Gastroesophageal sphincter (tissue), 4 donors: ENCODE results near the gene MASP2. TPM values are rescaled to one million over a fixed set of nuclear protein-coding genes. Genes with fewer than 3 reads are reported as not detected.

ENCODE experiments used
- ATAC-seq: fragments of 150-250 bp; one replicate; pipeline ENCODE4 v1.9.1; 2016; ENCODE audit warnings: mild to moderate bottlenecking, moderate library complexity
- H3K27ac ChIP-seq, 4 donors: fragments of 200-600 bp; sonication (generic) in 3 of 4; 1 replicate in 3 of 4; 2 replicates in 1 of 4; pipeline ENCODE4 v1.5.1; 2016 to 2019
- H3K27me3 ChIP-seq: fragments of 200-600 bp; sonication (generic); one replicate; pipeline ENCODE4 v1.5.1; 2019
- H3K36me3 ChIP-seq, 2 donors: fragments of 200-600 bp; sonication (generic); one replicate each; pipeline ENCODE4 v1.5.1; 2019; ENCODE audit warnings: control low read depth in 1 of 2
- H3K4me1 ChIP-seq, 3 donors: fragments of 200-600 bp; sonication (generic); 1 replicate in 2 of 3; 2 replicates in 1 of 3; pipeline ENCODE4 v1.5.1; 2016 to 2019; ENCODE audit warnings: control low read depth in 2 of 3
- H3K4me3 ChIP-seq, 2 donors: fragments of 200-600 bp; sonication (generic); one replicate each; pipeline ENCODE4 v1.5.1; 2019; ENCODE audit warnings: mild to moderate bottlenecking in 1 of 2, moderate library complexity in 1 of 2
- H3K9me3 ChIP-seq, 3 donors: fragments of 200-600 bp; sonication (generic); one replicate each; pipeline ENCODE4 v1.5.1; 2017 to 2019; ENCODE audit warnings: control low read depth in 2 of 3
- EP300 ChIP-seq: sonication (generic); formaldehyde crosslinking; IDR thresholded peaks from one replicate; pipeline ENCODE4 v1.6.1; 2017; ENCODE audit warnings: antibody characterized with exemption, mild to moderate bottlenecking
- POLR2A ChIP-seq, 2 donors: fragments of 450-650 bp; IDR thresholded peaks; one replicate each; pipeline ENCODE4 v1.6.1; 2017; ENCODE audit warnings: antibody characterized with exemption in 2 of 2, mild to moderate bottlenecking in 2 of 2, moderate library complexity in 1 of 2
- POLR2AphosphoS5 ChIP-seq: sonication (generic); formaldehyde crosslinking; IDR thresholded peaks from one replicate; pipeline ENCODE4 v1.6.1; 2017; ENCODE audit warnings: antibody characterized with exemption
- WGBS, 2 donors: methylation state at CpG; one replicate each; pipeline ENCODE4 v1.1.5; 2018; ENCODE audit warnings: low coverage in 1 of 2; 5-methylcytosine and 5-hydroxymethylcytosine counted together
- total RNA-seq, 4 donors: library from RNA; depleted of rRNA; stranded (reverse); fragments of >200 nt; gene quantifications; one replicate each; pipeline ENCODE4 v1.1.0, GENCODE V29; 2016
- TF ChIP-seq, protein P1 (sequence below), 4 experiments: fragments of 200-600 bp in 2 of 4; fragments of 450-650 bp in 2 of 4; sonication (generic) in 1 of 4; IDR thresholded peaks; one replicate each; pipeline ENCODE4 v1.5.1; 2017 to 2019; ENCODE audit warnings: antibody characterized with exemption in 4 of 4, mild to moderate bottlenecking in 2 of 4, moderate library complexity in 2 of 4

Gene MASP2
- total RNA-seq, 4 donors from 2014 or later, result 0.13 TPM; not detected in 3

DNA sequence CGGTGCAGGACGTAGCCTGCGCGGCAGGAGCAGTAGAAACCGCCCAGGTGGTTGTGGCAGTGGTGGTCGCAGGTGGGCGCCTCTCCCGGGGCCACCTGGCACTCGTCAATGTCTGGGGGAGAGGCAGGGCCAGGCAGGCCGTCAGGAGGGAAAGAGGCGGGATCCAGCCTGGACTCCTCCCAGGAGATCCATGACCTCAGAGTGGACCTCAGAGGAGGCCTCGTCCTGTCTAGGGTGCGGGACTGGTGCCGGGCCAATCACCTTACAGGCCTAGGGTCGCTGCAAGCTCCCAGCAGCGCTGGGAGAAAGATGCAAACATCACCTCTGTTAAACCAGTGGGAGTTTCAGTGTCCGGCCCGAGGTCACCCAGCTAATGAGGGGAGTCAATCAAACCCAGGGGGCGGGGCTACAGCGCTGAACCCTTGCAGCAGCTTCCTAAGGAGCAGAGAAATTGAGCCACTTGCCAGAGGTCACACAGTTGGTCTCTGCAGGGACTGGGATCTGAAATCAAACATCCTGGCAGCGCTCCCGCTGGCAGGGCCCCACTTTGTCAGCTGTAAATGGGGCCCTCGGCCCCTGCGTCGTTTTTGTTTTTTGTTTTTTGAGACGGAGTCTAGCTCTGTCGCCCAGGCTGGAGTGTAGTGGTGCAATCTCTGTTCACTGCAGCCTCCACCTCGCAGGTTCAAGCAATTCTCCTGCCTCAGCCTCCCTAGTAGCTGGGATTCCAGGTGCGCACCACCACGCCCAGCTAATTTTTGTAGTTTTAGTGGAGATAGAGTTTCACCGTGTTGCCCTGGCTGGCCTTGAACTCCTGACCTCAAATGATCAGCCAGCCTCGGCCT lies 1.4 kb downstream of the MASP2 start:
- TF ChIP-seq, protein P1, sequence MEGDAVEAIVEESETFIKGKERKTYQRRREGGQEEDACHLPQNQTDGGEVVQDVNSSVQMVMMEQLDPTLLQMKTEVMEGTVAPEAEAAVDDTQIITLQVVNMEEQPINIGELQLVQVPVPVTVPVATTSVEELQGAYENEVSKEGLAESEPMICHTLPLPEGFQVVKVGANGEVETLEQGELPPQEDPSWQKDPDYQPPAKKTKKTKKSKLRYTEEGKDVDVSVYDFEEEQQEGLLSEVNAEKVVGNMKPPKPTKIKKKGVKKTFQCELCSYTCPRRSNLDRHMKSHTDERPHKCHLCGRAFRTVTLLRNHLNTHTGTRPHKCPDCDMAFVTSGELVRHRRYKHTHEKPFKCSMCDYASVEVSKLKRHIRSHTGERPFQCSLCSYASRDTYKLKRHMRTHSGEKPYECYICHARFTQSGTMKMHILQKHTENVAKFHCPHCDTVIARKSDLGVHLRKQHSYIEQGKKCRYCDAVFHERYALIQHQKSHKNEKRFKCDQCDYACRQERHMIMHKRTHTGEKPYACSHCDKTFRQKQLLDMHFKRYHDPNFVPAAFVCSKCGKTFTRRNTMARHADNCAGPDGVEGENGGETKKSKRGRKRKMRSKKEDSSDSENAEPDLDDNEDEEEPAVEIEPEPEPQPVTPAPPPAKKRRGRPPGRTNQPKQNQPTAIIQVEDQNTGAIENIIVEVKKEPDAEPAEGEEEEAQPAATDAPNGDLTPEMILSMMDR (IDR thresholded peaks at IDR 0.05), result no peak
- no peak for TF ChIP-seq POLR2A (IDR thresholded peaks at IDR 0.05)
- no peak for TF ChIP-seq POLR2AphosphoS5
- no peak for TF ChIP-seq EP300
- ATAC-seq, result no peak
- H3K27ac ChIP-seq, result no peak overlapping the region
- H3K4me1 ChIP-seq, result no peaks in the 10 kb centered on the region
- 36 to 58% methylated on average over 5 to 13 of the region's 32 CpGs for WGBS, 2 donors
- H3K4me3 ChIP-seq, result no peak overlapping the region
- H3K36me3 ChIP-seq, result no peaks in the 10 kb centered on the region
- peaks cover 8% of the 10 kb centered on the region for H3K27me3 ChIP-seq
- H3K9me3 ChIP-seq, result no peaks in the 10 kb centered on the region

DNA sequence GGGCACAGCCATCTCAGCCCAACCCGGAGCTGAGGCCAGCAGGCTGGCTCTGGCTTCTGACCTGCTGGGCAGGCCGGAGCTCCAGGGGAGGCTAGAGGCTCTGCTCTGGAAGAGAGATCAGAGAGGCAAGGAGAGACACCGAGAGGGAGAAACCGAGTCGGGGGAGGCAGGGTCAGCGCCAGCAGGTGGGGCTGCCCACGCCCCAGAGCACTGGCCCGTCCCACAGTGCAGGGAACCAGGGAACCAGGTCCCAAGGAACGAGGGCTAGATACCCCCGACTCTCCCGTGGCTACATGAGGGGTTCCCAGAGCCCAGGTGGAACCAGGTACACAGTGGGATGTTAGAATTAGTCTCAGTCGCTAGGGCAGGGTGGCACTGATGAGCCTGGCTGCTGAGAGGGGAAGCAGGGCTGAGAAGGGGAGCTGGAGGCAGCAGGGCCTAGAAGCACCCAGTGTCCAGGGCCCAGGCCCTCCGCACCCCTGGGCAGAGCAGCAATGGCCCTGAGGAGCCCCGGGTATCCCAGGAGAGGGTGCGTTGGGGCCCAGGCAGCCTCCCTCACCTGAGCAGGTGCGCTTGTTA lies 2.1 kb downstream of the MASP2 start:
- Histone ChIP-seq H3K36me3 (no peaks in the 10 kb centered on the region), H3K27me3 (peaks cover 6% of the 10 kb centered on the region), H3K27ac (no peak overlapping the region), H3K4me1 (no peaks in the 10 kb centered on the region), H3K4me3 (no peak overlapping the region), H3K9me3 (no peaks in the 10 kb centered on the region)
- 100% methylated on average over 1 of the region's 16 CpGs; no CpG with 5 or more reads in 1 of the 2 donors for WGBS, 2 donors
- no peak for ATAC-seq
- TF ChIP-seq POLR2A (IDR thresholded peaks at IDR 0.05) (no peak), EP300 (no peak), POLR2AphosphoS5 (no peak)
- TF ChIP-seq, protein P1 (IDR thresholded peaks at IDR 0.05), result no peak

DNA sequence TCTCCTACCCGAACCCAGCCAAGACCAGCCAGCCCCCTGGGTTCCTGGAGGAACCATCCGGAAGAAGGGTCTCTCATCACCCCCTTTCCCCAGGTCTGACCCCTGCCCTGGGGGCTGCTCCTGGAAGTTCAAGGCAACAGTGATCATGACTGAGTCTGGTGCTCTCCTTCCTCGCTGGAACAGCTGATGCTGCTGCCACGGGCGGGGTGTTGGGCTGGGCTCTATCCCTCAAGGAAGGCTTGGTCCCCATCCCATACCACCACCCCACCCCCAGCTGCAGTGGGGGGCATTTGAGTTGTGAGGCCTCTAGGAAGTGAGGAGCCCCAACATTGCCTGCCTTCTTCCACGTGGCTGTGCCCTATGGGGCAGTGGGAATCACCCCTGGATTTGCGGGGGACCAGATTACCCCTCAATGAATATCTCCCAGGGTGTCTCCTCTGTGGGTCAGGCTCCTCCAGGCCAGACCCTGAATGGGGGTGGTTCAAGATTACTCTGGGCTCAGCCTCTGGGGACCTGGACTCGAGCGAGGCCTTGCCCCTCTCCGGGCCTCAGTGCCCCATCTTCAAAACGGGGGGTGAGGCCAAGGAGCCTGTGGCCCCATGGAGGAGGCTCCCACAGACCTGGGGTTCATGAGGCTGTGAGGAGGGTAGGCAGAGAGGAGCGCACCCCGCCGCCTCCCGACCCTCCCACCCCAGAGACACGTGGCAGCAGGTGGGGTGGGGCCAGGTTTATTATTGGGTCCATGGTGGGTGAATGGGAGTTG lies 2.8 kb downstream of the MASP2 start:
- WGBS, 2 donors, result 49% methylated on average over 2 of the region's 16 CpGs; no CpG with 5 or more reads in 1 of the 2 donors
- no peaks in the 10 kb centered on the region for H3K36me3 ChIP-seq
- no peaks in the 10 kb centered on the region for H3K4me1 ChIP-seq
- no peak for ATAC-seq
- TF ChIP-seq, protein P1 (IDR thresholded peaks at IDR 0.05), result no peak
- no peak for TF ChIP-seq POLR2AphosphoS5
- no peak for TF ChIP-seq EP300
- no peak for TF ChIP-seq POLR2A (IDR thresholded peaks at IDR 0.05)
- no peak overlapping the region for H3K27ac ChIP-seq
- peaks cover 6% of the 10 kb centered on the region for H3K27me3 ChIP-seq
- no peaks in the 10 kb centered on the region for H3K9me3 ChIP-seq
- no peak overlapping the region for H3K4me3 ChIP-seq

DNA sequence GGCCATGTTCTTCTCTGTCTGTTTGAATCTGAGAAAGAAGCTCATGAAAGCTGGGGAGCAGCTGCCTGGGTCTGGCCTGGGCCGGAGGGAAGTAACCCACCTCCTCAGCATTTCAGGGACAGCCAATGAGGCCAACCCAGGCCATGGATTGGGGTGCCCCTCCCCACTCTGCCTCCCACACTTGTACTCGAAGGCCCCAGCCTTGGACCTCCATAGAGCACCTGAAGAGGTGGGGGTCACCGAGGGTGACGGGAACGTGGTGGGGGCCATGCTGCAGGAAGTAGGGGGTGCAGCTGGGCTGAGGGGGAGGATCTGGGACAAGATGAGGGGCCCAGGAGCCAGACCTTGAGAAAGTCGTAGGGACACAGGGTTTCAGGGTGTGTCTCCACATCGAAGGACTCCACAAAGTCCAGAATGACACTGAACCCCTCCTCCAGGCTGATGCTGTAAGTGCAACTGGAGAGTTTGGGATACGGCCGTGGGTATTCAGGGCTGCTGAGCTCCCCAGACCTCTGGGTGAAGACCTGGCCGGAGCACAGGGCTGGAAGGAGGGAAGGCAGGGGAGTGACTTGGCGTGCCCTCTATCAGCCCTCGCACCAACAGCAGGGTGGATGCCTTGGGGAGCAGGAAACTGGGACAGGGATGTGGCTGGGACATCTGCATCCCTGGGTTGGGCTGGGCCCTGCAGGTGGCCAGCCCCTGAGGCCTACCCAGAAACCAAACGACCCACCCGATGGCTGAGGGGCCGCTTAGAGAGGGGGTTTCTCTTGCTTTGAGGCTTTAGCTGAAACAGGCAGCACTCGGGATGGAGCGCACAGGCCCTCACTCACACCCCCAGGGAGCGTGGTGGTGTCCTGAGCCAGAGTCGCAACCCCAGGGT lies 3.8 kb downstream of the MASP2 start:
- TF ChIP-seq POLR2AphosphoS5, result no peak
- peaks cover 3% of the 10 kb centered on the region for H3K27me3 ChIP-seq
- no peak overlapping the region for H3K27ac ChIP-seq
- H3K4me1 ChIP-seq, result peaks cover 0 to 3% (median 1%) of the 10 kb centered on the region in 3 donors
- no peak for ATAC-seq
- H3K9me3 ChIP-seq, result no peaks in the 10 kb centered on the region
- no peak overlapping the region for H3K4me3 ChIP-seq
- no peaks in the 10 kb centered on the region for H3K36me3 ChIP-seq
- 47 to 100% methylated on average over 1 to 3 of the region's 19 CpGs for WGBS, 2 donors
